GM19455 (cell line): ENCODE data around the gene TAF6.
A peak's percentile ranks its signal among the peaks of the same experiment; 100 is the strongest.

Experiments
- ATAC-seq: cut with Tn5 transposase; IDR thresholded peaks from one replicate; pipeline ENCODE4 v1.9.1; 2021; ENCODE audit not compliant: unreplicated experiment

TAF6 gene

DNA sequence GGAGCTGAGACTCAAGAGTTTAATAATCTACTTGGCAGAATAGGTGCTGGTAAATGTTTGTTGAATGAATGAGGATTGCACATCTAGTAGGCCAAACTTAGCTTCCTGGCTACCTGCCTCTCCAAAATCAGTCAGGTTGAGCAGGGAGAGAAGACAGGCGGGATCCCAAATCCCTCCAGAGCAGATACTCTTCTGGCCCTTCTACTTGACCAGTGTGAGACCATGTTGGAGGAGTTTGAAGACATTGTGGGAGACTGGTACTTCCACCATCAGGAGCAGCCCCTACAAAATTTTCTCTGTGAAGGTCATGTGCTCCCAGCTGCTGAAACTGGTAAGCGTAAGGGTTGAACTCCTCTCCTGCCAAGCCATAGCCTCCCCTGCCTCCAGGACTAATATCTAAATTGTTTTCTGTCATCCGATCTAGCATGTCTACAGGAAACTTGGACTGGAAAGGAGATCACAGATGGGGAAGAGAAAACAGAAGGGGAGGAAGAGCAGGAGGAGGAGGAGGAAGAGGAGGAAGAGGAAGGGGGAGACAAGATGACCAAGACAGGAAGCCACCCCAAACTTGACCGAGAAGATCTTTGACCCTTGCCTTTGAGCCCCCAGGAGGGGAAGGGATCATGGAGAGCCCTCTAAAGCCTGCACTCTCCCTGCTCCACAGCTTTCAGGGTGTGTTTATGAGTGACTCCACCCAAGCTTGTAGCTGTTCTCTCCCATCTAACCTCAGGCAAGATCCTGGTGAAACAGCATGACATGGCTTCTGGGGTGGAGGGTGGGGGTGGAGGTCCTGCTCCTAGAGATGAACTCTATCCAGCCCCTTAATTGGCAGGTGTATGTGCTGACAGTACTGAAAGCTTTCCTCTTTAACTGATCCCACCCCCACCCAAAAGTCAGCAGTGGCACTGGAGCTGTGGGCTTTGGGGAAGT is 5.4 kb upstream of the TAF6 start:
- ATAC-seq = no peak

DNA sequence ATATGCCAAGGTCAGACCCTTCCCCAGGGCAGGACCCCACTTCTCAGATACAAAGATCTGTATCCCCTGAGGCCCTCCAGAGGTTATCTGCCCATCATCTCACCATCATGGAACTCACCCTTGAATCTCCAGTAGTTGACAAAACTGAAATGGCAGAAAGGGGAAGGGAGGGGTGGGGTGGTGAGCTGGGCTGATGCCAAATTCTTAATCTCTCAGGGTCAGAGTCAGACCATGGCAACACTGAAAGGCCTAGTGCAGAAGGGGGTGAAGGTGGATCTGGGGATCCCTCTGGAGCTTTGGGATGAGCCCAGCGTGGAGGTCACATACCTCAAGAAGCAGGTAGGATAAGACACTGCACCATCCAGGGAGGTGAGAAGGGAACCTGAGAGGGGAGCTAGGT is 3.4 kb upstream of the TAF6 start:
- ATAC-seq = no peak

DNA sequence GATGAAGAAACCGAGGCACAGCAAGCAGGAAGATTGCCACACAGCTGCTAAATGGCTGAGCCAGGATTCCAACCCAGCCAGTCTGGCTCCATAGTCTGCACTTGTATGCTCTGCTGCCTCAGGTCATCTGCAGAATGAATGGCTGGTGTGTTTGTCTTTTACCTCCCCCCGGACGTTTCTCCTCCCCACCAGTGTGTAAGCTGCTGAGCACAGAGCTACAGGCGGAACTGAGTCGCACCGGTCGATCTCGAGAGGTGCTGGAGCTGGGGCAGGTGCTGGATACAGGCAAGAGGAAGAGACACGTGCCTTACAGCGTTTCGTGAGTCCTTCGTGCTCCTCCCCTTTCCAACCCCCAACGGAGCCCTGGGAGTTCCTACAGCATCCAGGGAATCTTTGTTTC is 2.9 kb upstream of the TAF6 start:
- no peak for ATAC-seq

DNA sequence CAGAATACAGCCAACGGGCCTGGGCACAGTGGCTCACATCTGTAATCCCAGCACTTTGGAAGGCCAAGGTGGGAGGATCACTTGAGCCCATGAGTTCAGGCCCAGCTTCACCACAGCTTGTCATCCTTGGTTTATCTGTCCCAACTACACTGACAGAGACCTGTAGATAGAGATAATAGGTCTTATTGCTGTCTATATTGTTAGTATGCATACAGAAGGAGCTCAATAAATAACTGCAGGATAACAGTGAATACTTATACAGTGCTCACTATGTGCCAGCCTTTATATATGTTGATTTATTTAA is 1.5 kb upstream of the TAF6 start:
- ATAC-seq = no peak

DNA sequence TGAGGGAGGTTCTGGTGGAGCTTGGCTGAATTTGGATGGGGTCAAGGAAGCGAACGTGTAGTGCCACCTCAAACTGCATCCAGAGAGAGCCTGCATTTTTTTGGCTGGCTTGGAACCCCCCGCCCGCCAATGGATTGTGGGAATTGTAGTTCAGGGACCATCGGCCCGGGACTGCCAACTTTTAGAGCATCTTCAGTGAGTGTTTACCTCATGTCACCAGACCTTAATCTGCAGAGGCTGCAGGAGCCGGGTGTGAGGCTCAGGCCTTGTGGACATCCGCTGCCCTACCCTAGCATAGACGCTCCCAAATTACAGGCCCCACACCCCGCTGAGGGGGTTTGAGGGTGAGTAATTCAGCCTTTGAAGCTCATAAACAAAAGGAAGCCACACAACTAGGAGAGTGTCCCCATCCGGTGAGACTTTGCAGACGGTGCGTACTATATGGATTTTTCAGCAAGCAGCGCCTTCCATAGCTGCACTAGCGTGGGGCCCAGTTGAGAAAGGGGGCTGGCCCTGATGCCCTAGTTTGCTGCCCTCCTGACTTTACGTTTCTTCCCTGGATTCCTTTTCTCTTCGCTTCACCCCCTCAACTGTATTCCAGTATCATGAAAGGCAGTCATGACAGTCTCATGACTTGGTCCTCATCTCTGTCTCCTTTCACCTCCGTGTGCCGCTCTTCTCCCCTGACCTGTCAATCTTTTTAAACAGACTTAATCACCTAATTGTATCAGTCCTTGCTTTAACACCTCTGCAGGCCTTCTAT is 993 bp upstream of the TAF6 start:
- peak; percentile 41 for ATAC-seq

DNA sequence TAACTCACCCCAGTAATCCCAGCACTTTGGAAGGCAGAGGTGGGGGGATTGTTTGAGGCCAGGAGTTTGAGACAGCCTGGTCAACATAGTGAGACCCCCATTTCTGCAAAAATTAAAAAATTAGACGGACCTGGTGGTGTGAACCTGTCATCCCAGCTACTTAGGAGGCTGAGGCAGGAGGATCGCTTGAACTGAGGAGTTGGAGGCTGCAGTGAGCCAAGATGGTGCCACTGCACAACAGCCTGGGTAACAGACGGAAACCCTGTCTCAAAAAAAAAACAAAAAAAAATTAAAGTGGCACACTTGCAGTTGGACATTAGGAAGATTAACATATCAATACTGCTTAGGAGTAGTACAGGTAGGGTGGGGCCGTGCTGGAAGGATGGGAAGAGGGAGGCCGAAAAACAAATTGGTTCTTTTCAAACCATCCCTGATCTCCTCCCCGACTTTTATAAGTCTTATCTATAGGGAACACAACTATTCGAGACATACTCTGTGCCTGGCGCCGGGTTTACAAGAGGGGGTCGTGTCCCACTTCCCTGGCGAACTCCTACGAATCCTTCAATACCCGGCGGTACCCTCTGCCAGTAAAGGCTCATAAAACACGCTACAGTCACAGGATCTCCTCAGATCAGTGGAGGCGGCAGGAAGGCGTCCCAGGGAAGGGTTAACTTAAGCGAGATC is 628 bp downstream of the TAF6 start:
- ATAC-seq = no peak

DNA sequence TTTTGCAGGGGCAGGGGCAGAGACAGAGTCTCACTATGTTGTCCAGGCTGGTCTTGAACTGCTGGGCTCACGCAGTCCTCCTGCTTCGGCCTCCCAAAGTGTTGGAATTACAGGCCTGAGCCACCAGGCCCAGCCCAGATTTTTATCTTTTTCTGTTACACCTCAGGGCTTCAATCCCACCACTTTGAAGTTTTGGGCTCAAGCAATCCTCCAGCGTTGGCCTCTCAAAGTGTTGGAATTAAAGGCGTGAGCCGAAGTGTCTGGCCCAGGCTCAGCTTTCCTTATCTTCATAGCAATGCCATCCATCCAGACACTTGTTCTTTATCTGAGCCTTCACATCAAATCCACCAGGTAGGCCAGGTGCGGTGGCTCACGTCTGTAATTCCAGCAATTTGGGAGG is 4.1 kb downstream of the TAF6 start:
- ATAC-seq = no peak

DNA sequence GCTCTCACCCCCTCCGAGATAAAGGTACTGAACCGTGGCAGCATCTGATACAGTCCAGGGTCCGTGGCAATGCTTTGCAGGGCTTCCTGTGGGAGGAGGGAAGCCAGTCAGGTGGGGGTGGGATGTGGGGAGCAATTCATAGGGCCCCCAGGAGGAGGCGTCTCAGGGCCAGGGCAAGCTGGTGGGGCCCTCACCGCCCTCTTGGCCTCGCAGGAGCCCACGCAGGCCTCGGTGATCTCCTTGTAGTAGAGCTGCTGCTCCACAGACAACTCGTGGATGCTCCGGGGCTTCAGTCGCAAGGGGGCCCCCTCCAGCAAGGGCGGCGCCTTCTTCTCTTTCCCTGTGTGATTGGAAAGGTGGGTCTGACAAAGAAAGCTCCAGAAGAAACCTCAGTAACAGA is 7.2 kb downstream of the TAF6 start:
- ATAC-seq = no peak

DNA sequence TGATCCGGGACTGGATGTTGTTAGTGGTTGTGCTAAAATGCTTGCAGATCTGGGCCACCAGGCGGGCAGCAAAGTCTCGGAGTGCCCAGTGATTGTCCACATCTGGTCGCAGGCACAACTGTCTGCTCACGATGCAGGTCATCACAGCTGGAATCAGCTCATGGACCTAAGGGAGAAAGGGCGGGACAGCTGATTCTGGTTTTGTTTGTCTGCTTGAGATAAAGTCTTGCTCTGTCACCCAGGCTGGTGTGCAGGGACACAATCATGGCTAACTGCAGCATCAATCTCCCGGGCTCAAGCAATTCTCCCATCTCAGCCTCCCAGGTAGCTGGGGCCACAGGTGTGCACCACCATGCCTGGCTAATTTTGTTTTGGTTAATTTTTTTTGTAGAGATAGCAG is 8.0 kb downstream of the TAF6 start:
- ATAC-seq = no peak

DNA sequence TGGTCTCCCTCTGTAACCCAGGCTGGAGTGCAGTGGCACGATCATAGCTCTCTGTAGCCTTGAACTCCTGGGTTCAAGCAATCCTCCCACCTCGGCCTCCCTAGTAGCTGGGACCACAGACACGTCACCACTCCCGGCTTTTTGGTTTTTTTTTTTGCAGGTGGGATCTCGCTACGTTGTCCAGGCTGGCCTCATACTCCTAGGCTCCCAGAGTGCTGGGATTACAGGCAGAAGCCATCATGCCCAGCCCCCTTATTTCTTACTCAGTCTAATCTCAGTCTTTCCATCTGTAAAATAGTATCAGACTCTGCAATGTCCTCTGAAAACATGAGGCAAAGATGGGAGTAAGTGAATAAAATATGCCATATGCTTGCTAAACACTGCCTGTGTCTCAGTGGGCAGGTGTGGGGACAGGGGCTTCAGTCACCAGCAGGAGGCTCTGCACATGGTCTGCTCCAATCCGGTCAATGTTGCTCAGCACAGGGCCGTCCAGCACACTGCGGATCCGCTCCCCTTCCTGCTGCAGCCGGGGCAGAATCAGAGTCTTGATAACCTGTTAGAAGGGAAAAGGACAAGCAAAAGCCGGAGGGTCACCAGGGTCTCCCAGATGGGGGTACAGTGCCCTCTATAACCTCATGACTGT is 9.5 kb downstream of the TAF6 start:
- ATAC-seq = no peak

DNA sequence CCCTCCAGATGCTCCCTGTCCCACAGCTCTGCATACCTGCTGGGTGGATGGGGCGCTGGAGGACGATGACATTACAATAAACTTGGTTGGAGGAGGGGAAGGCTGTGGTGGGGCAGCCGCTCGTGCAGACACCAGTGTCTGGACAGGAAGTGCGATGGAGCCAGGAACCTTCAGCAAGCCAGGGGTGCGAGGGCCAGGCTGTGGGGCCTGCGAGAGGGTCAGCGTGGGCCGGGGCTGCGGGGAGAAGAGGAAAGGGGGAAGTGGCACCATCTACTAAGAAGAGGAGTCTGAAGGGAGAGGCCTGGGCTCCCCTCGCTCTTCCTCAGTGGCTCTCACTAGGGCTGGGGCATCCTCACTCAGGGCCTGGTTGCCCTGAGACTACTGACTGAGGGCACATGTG is 11.3 kb downstream of the TAF6 start:
- no peak for ATAC-seq

DNA sequence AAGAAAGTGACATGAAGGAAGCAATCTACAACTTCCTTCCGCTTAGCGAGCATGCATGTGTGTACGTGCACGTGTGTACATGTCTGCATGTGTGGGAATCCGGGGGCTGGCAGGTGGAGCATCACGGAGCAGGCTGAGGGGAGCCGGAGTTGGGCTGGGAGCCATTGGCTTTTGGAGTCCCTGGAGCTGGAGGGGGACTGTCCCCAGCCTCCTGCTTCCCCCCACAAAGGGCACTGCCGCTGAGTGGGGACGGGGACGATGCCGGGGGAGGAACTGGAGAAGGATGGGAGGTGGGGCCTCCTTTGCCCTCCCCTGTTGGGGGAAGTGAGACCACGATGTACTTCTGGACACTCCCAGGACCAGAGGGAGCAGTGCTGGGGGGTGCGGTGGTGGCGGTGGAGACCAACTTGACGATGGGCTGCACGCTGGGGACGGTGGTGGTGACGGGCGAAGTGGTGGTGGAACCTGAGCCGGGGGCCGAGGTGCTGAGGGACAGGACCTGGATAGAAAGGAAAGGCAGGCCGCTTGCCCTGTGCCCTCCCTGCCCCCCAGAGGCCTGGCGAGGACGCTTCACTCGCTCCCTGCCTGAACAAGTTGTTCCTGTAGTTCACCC is 11.9 kb downstream of the TAF6 start:
- no peak for ATAC-seq

DNA sequence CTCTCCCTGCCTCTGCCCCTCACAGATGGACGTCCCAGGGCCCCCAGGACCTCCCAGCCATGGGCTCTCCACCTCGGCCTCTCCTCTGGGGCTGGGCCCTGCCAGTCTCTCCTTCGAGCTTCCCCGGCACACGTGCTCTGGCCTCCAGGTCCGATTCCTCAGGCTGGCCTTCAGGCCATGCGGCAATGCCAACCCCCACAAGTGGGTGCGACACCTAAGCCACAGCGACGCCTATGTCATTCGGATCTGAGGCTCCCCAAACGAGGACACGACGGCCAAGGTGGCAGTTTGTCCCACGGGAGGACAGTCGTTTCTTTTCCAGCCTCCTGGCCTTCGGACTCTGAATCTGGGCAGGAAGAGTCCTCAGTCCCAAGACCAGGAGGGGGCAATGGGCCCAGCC is 12.5 kb downstream of the TAF6 start:
- no peak for ATAC-seq

DNA sequence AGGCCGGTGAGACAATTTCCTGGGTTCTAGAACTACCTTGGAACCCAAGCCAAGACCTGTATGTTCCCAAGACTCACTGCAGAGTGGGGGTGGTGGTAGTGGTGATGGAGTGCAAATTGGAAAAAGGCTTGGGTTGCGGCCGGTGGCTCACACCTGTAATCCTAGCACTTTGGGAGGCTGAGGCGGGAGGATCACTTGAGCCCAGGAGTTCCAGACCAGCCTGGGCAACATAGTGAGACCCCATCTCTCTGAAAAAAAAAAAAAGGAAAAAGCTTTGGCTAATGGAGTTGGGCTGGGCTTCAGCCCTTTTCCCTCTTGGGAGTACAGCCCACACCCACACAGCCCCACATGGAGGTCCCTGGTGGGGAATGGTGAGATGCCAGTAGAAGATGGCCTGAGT is 13.6 kb downstream of the TAF6 start:
- ATAC-seq = no peak

DNA sequence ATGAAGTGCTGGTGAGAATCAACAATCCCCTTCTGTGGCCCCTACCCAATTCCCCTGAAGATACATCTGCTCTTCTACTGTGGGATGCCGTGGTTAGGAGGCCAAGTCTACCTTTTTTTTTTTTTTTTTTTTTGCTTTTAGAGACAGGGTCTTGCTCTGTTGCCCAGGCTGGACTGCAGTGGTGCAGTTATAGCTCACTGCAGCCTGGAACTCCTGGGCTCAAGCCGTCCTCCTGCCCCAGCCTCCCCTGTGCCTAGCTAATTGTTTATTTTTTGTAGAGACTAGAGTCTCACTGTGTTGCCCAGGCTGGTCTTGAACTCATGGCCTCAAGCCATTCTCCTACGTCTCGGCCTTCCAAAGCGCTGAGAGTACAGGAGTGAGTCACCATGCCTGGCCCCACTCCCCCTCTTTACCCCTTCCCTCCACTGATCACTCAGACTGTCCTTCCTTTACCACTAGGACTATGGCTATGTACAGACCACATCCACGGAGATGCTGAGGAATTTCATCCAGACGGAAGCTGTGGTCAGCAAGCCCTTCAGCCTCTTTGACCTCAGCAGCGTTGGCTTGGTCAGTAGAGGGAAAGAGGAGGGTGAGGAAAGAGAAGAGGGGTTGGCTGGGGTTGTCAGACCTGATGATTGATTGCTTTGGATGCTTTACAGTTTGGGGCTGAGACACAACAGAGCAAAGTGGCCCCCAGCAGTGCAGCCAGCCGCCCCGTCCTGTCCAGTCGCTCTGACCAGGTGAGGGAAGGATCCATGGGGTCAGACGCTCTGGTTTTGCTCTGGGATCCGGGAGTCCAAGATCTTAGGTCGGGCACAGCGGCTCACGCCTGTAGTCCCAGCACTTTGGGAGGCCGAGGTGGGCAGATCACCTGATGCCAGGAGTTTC is 16.0 kb downstream of the TAF6 start:
- no peak for ATAC-seq

DNA sequence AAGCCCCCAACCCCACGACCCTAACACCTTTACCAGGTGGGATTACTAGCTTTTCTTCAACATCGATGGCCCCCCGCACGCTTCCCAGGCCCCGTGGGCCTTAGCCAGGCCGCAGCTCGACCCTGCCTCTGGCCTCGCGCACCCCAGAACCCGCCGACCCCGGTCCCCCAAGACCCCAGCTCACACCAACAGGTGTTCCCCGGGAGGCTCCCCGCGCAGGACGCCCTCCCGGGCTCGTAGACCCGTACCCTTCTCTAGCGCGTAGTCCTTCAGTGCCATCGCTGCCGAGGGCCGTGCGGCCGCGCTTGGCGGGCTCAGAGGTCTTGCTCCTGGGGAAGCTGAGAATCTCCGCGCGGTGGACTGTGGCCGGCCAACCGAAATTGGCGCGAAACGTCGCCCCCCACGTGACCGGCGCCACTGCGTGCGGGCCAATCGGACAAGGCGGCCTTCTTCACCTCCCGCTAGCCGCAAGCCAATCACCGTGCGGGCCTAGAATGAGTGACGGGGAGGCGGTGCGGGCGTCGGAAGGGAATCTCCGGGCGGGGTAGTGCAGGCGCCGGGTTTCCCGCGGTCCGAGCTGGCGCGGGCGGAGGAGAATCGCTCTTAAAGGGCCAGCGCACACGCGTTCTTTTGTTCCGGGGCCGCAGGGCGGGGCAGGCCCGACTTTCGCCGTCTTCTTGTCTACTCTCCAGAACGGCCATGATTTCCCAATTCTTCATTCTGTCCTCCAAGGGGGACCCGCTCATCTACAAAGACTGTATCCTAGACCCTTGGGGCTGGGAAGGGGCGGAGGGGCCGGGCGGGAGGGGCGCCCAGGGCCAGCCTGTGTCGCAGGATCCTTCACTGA is 17.9 kb downstream of the TAF6 start, which contains the start of the genes AP4M1 and MCM7:
AP4M1 (plus strand) TSS at position 628 of the 847 bp plus-strand sequence; CDS start at position 700, 72 bp downstream.
MCM7 (minus strand) TSS at position 382 of the 847 bp plus-strand sequence; CDS start at position 279, 103 bp downstream.
- peak; percentile 86 for ATAC-seq

DNA sequence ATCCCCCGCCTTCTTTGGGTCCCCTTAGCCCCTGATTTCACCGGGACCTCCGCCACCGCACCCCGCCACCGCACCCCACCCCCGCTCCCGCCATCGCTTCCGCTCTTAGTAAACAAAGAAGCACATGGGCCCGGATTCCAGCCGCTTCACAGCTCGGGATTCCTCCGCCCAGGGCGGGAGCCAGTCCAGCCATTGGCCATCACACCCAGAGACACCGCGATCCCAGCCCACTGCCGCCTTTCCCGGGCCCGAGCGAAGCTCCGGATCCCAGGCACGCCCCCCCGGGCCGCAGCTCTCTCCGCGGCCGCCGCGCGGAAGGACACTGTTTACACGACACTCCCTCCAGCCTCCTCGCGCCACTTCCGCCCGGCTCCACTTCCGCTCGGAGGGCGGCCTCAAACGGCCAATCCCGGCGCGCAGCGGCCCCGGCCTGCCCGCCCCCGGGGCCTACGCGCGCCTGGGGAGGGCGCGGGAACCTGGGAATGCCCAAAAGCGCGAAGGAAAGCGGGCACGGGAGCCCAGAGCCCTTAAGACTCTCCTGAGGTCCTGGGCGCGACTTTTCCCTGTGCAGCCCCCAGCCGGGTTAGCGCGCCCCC is 18.6 kb downstream of the TAF6 start:
- peak; percentile 61 for ATAC-seq

DNA sequence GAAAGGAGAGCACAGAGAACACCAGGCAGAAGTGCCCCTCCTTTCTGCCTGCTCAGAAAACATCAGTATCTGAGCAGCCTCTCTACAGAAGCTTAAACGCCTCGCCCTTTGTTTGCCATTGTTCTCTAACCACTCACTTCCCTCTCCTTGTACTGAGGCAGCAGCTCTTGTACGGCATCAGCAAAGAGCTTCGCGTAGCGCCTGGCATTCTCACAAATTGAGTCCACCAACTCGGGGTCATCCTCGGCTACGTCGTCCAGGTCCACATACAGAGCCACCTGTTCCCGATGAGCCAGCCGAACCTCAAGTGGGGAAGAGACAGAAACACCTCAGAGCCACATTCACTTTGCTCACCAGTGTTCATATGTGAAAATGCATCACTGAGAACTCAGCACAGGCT is 19.7 kb downstream of the TAF6 start:
- ATAC-seq = no peak
